Uterus (tissue), 4 donors: Measurements from ENCODE around the gene ERC2. TPM values are rescaled to one million over a fixed set of nuclear protein-coding genes. Genes with fewer than 3 reads are reported as not detected.

ENCODE experiments used
- DNase-seq, 2 donors: peaks; one replicate each; pipeline ENCODE4 v3.0.0-alpha.2; 2019 to 2020
- H3K27ac ChIP-seq, 2 donors: fragments of 200-600 bp; sonication (generic); 1 replicate in 1 of 2; 2 replicates in 1 of 2; pipeline ENCODE4 v1.5.1; 2016 to 2018
- H3K27me3 ChIP-seq, 2 donors: fragments of 200-600 bp; sonication (generic); one replicate each; pipeline ENCODE4 v1.5.1; 2018 to 2019; ENCODE audit warnings: control low read depth in 1 of 2
- H3K36me3 ChIP-seq, 2 donors: fragments of 200-600 bp; sonication (generic); one replicate each; pipeline ENCODE4 v1.5.1; 2019; ENCODE audit warnings: control low read depth in 1 of 2
- H3K4me1 ChIP-seq, 2 donors: fragments of 200-600 bp; sonication (generic); one replicate each; pipeline ENCODE4 v1.5.1; 2018 to 2019; ENCODE audit warnings: control low read depth in 1 of 2
- H3K4me3 ChIP-seq, 2 donors: fragments of 200-600 bp; sonication (generic); 1 replicate in 1 of 2; 2 replicates in 1 of 2; pipeline ENCODE4 v1.5.1; 2018 to 2019; ENCODE audit warnings: mild to moderate bottlenecking in 1 of 2
- H3K9me3 ChIP-seq, 2 donors: fragments of 200-600 bp; sonication (generic); one replicate each; pipeline ENCODE4 v1.5.1; 2019; ENCODE audit warnings: control low read depth in 1 of 2
- CTCF ChIP-seq, 4 experiments: fragments of 200-600 bp in 2 of 4; fragments of 450-650 bp in 2 of 4; sonication (generic) in 2 of 4; IDR thresholded peaks; one replicate each; pipeline ENCODE4 v1.5.1; 2016 to 2019; ENCODE audit warnings: antibody characterized with exemption in 4 of 4, mild to moderate bottlenecking in 2 of 4, moderate library complexity in 1 of 4
- POLR2A ChIP-seq, 2 donors: fragments of 450-650 bp; IDR thresholded peaks; one replicate each; pipeline ENCODE4 v1.6.1; 2016; ENCODE audit warnings: antibody characterized with exemption in 2 of 2, mild to moderate bottlenecking in 1 of 2, moderate library complexity in 1 of 2
- intact Hi-C: fragments of 100-400 bp; cut with DNase I; formaldehyde crosslinking; loops from one replicate; pipeline ENCODE4 v1.15.1; 2023; ENCODE audit warnings: low total_unique reads
- total RNA-seq, 4 donors: library from RNA; depleted of rRNA in 3 of 4; stranded (reverse); fragments of >200 nt in 3 of 4; gene quantifications; one replicate each; pipeline versions ENCODE4 v1.1.0 to v1.2.4, GENCODE V29; 2014 to 2023
- donor health status: DM: yes; HTN: yes; CAD: no.

Gene ERC2
- total RNA-seq, 4 donors from 2014 or later, result 1.7 to 5.5 TPM; not detected in 2

- H3K27me3 ChIP-seq, result no peaks in the 10 kb centered on the region
- H3K9me3 ChIP-seq, result no peaks in the 10 kb centered on the region
- TF ChIP-seq CTCF (IDR thresholded peaks at IDR 0.05) (no peak), POLR2A (IDR thresholded peaks at IDR 0.05) (no peak)
- H3K27ac ChIP-seq, result peak overlapping the region in 1 of 2 donors; percentile 41
- H3K4me3 ChIP-seq, result no peak overlapping the region
- H3K4me1 ChIP-seq, result no peaks in the 10 kb centered on the region
- no peak for DNase-seq
- H3K36me3 ChIP-seq, result no peaks in the 10 kb centered on the region
- intact Hi-C loops, result no loop called here
Observed at GRCh38 chr3:55551644-55552043, 916.6 kb downstream of the ERC2 start.

GRCh38 chr3:55549177-55549576 lies 919.1 kb downstream of the ERC2 start:
- Histone ChIP-seq H3K36me3 (no peaks in the 10 kb centered on the region), H3K9me3 (no peaks in the 10 kb centered on the region), H3K4me1 (no peaks in the 10 kb centered on the region), H3K4me3 (no peak overlapping the region), H3K27ac (no peak overlapping the region), H3K27me3 (no peaks in the 10 kb centered on the region)
- DNase-seq, result no peak
- intact Hi-C loops, result no loop called here
- no peak for TF ChIP-seq POLR2A (IDR thresholded peaks at IDR 0.05)
- TF ChIP-seq CTCF (IDR thresholded peaks at IDR 0.05), result peak in 2 of 4 experiments; percentile 8 to 10

GRCh38 chr3:55546866-55547669 lies 921.2 kb downstream of the ERC2 start:
- TF ChIP-seq POLR2A (IDR thresholded peaks at IDR 0.05), result no peak
- H3K4me3 ChIP-seq, result no peak overlapping the region
- intact Hi-C loops, result no loop called here
- no peak for DNase-seq
- no peaks in the 10 kb centered on the region for H3K27me3 ChIP-seq
- no peaks in the 10 kb centered on the region for H3K36me3 ChIP-seq
- H3K4me1 ChIP-seq, result no peaks in the 10 kb centered on the region
- no peaks in the 10 kb centered on the region for H3K9me3 ChIP-seq
- no peak overlapping the region for H3K27ac ChIP-seq

GRCh38 chr3:55545995-55546394 lies 922.3 kb downstream of the ERC2 start:
- Histone ChIP-seq H3K4me1 (no peaks in the 10 kb centered on the region), H3K9me3 (no peaks in the 10 kb centered on the region), H3K36me3 (no peaks in the 10 kb centered on the region), H3K27me3 (no peaks in the 10 kb centered on the region), H3K27ac (no peak overlapping the region), H3K4me3 (no peak overlapping the region)
- intact Hi-C loops, result no loop called here
- DNase-seq, result no peak
- no peak for TF ChIP-seq CTCF (IDR thresholded peaks at IDR 0.05)
- TF ChIP-seq POLR2A (IDR thresholded peaks at IDR 0.05), result no peak

GRCh38 chr3:55544219-55544618 lies 924.0 kb downstream of the ERC2 start:
- no peak for DNase-seq
- Histone ChIP-seq H3K27me3 (no peaks in the 10 kb centered on the region), H3K36me3 (no peaks in the 10 kb centered on the region), H3K4me3 (no peak overlapping the region), H3K9me3 (no peaks in the 10 kb centered on the region), H3K27ac (no peak overlapping the region), H3K4me1 (no peaks in the 10 kb centered on the region)
- TF ChIP-seq CTCF (IDR thresholded peaks at IDR 0.05) (no peak), POLR2A (IDR thresholded peaks at IDR 0.05) (no peak)
- intact Hi-C loops, result no loop called here
